GM12872 (cell line): ENCODE data around the gene DCLRE1A.
A peak's percentile ranks its signal among the peaks of the same experiment; 100 is the strongest.

Experiments used
- TF ChIP-seq, protein P1 (sequence below): IDR thresholded peaks from 3 replicates; pipeline ENCODE4 v1.5.1; 2011; ENCODE audit warnings: low read depth, mild to moderate bottlenecking, low read length, moderate library complexity; ENCODE audit not compliant: insufficient read depth

Gene DCLRE1A

GRCh38 chr10:113843972-113844485, 9.9 kb downstream of the DCLRE1A start:
- TF ChIP-seq, protein P1, sequence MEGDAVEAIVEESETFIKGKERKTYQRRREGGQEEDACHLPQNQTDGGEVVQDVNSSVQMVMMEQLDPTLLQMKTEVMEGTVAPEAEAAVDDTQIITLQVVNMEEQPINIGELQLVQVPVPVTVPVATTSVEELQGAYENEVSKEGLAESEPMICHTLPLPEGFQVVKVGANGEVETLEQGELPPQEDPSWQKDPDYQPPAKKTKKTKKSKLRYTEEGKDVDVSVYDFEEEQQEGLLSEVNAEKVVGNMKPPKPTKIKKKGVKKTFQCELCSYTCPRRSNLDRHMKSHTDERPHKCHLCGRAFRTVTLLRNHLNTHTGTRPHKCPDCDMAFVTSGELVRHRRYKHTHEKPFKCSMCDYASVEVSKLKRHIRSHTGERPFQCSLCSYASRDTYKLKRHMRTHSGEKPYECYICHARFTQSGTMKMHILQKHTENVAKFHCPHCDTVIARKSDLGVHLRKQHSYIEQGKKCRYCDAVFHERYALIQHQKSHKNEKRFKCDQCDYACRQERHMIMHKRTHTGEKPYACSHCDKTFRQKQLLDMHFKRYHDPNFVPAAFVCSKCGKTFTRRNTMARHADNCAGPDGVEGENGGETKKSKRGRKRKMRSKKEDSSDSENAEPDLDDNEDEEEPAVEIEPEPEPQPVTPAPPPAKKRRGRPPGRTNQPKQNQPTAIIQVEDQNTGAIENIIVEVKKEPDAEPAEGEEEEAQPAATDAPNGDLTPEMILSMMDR = no peak

- TF ChIP-seq, protein P1 = no peak
Observed at GRCh38 chr10:113842171-113842570, 11.7 kb downstream of the DCLRE1A start.

DNA sequence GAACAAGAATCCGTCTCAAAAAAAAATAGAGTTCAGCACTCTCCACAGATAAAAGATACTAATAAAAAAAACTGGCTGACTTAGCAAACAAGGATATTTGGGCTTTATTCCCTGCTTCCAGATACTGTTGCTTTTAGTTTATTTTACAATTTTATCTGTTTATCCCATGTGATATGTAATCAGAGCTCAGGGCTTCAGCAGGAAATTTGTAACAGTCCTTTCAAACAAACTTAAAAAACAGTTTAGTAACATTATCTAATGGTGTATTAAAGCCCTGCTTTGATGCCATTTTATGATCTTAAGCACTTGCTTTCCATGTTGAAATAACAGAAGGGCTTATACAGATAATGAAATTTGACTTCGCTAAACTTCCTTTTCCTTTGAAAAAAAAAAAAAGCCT, 28.1 kb downstream of the DCLRE1A start:
- TF ChIP-seq, protein P1 = no peak

- TF ChIP-seq, protein P1 = no peak
Observed at GRCh38 chr10:113823389-113823788, 30.5 kb downstream of the DCLRE1A start.

DNA sequence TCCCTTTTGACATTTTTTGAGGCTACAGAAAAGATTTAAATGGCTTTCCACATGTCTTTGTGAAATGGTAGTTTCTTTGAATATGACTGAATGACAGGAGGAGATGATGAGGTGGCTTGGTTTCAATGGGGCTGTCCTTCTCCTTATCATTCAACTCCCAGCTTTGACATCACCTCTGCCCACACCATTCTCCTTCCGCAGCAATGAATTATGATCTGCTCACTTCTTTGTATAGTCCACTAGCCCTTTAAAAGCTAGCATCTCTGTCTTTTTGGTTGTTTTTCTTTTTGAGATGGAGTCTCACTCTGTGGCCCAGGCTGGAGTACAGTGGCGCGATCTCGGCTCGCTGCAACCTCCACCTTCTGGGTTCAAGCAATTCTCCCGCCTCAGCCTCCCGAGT, 31.7 kb downstream of the DCLRE1A start:
- TF ChIP-seq, protein P1 = no peak

DNA sequence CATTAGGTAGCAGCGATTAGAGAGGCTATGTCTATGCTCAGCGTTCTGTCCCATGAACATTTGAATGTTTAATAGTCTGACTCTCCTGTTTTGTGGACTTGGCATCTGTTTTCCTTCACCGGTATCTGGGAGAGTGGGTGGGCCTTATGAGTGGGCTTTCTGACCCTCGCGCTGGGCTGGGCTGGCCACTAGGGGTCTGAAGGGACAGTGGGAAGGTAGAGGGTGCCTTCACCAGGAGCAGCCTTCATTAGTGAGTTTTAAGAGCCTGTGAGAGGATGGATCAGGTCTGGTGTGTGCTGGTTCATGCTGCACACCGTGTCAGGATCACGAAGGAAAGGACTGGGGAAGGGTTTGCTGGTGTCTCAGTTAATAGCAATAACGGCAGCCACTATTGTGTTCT, 33.4 kb downstream of the DCLRE1A start:
- TF ChIP-seq, protein P1 = peak; percentile 35; the same call in 2 of the 3 replicates

- TF ChIP-seq, protein P1 = no peak
Observed at GRCh38 chr10:113819989-113820388, 33.9 kb downstream of the DCLRE1A start.
